Keratinocyte (primary cell): Measurements from ENCODE around the gene RPS15A.
"Not testable (repeated sequence)": the region's sequence is repeated elsewhere in the genome, so short reads cannot be mapped to it uniquely, and the experiment has no call there.

Source experiments
- EZH2 ChIP-seq: IDR thresholded peaks from one replicate; pipeline ENCODE4 v1.6.1; 2012; ENCODE audit warnings: inconsistent platforms, mild to moderate bottlenecking, low read length, moderate library complexity
- TF ChIP-seq, protein P1 (sequence below), 3 experiments: IDR thresholded peaks in 1 of 3; conservative IDR thresholded peaks in 1 of 3; optimal IDR thresholded peaks in 1 of 3; 2 replicates in 2 of 3; 3 replicates in 1 of 3; pipeline versions ENCODE3 to v1.5.1; 2011; ENCODE audit warnings: low read length in 3 of 3, mild to moderate bottlenecking in 3 of 3, moderate library complexity in 2 of 3, control low read depth in 1 of 3, inconsistent platforms in 1 of 3; ENCODE audit not compliant: insufficient read depth in 2 of 3; ENCODE audit errors: extremely low read depth in 1 of 3

- TF ChIP-seq, protein P1, sequence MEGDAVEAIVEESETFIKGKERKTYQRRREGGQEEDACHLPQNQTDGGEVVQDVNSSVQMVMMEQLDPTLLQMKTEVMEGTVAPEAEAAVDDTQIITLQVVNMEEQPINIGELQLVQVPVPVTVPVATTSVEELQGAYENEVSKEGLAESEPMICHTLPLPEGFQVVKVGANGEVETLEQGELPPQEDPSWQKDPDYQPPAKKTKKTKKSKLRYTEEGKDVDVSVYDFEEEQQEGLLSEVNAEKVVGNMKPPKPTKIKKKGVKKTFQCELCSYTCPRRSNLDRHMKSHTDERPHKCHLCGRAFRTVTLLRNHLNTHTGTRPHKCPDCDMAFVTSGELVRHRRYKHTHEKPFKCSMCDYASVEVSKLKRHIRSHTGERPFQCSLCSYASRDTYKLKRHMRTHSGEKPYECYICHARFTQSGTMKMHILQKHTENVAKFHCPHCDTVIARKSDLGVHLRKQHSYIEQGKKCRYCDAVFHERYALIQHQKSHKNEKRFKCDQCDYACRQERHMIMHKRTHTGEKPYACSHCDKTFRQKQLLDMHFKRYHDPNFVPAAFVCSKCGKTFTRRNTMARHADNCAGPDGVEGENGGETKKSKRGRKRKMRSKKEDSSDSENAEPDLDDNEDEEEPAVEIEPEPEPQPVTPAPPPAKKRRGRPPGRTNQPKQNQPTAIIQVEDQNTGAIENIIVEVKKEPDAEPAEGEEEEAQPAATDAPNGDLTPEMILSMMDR (optimal IDR thresholded peaks at IDR 0.05 in 1 of 3, IDR thresholded peaks at IDR 0.05 in 1 of 3, conservative IDR thresholded peaks at IDR 0.05 in 1 of 3; ENCODE audit: extremely low read depth in 1 of 3, insufficient read depth in 2 of 3, low read length in 3 of 3): not testable (repeated sequence)
- TF ChIP-seq EZH2: not testable (repeated sequence)
Measured at GRCh38 chr16:18742870-18743269, 47.3 kb downstream of the RPS15A start.
